GM12878 (cell line): ENCODE results near the gene TRIM9. TPM values are rescaled to one million over a fixed set of nuclear protein-coding genes. Genes with fewer than 3 reads are reported as not detected.

Source experiments
- ATAC-seq: fragments of 200-7000 bp; cut with Tn5 transposase; 3 replicates; pipeline ENCODE4 v1.9.1; 2020; ENCODE audit warnings: mild to moderate bottlenecking, moderate library complexity
- BruUV-seq: library from RNA; stranded (reverse); fragments of 400-500 nt; replicated peaks from 2 replicates; lab custom pipeline; 2021; lab: Mats Ljungman, UMichigan
- CTCF ChIA-PET: fragments of 300-600 bp; sonication (Branson Sonifier 250); formaldehyde crosslinking; extraction: SDS; loops from one replicate; lab custom pipeline; 2021; ENCODE audit warnings: inconsistent platforms; lab: Yijun Ruan, JAX
- POLR2A ChIA-PET: fragments of 350-600 bp; formaldehyde crosslinking; extraction: SDS; loops from one replicate; lab custom pipeline; 2021; ENCODE audit warnings: inconsistent platforms; lab: Charles Lee
- RAD21 ChIA-PET: fragments of 300-600 bp; sonication (Branson Sonifier 250); formaldehyde crosslinking; loops from one replicate; lab custom pipeline; 2023; ENCODE audit warnings: antibody characterized with exemption; ENCODE audit not compliant: unreplicated experiment; lab: Charles Lee
- SMC1A ChIA-PET: fragments of 300-600 bp; sonication (Branson Sonifier 250); formaldehyde crosslinking; loops from one replicate; lab custom pipeline; 2023; ENCODE audit not compliant: unreplicated experiment, uncharacterized antibody; lab: Charles Lee
- DNase-seq: peaks from one replicate; pipeline ENCODE4 v3.0.0-alpha.2; 2011; ENCODE audit warnings: low read depth, low spot score
- FAIRE-seq: peaks from 3 replicates; lab custom pipeline; 2011; peaks lifted over from hg19 to GRCh38; lab: Jason Lieb, UNC
- H2AFZ ChIP-seq: 2 replicates; pipeline ENCODE4 v1.6.0; 2011; ENCODE audit warnings: low read depth, low read length, control low read depth; ENCODE audit not compliant: control insufficient read depth
- H3K27ac ChIP-seq: 2 replicates; pipeline ENCODE4 v1.5.1; 2011; ENCODE audit warnings: control low read depth; ENCODE audit not compliant: control insufficient read depth, insufficient read depth
- H3K27me3 ChIP-seq, 2 experiments: replicated peaks in 1 of 2; 2 replicates each; pipeline versions ENCODE4 v1.6.0 to v1.6.1; 2011; ENCODE audit warnings: low read length in 1 of 2; ENCODE audit not compliant: control insufficient read depth in 2 of 2, insufficient read depth in 2 of 2
- H3K36me3 ChIP-seq, 2 experiments: 2 replicates each; pipeline ENCODE4 v1.5.1; 2011; ENCODE audit warnings: low read length in 1 of 2; ENCODE audit not compliant: control insufficient read depth in 2 of 2, insufficient read depth in 2 of 2
- H3K4me1 ChIP-seq: 2 replicates; pipeline ENCODE4 v1.6.1; 2011; ENCODE audit warnings: mild to moderate bottlenecking, low read length, moderate library complexity, mixed read lengths; ENCODE audit not compliant: control insufficient read depth, insufficient read depth
- H3K4me2 ChIP-seq: 2 replicates; pipeline ENCODE4 v1.6.0; 2011; ENCODE audit warnings: control low read depth; ENCODE audit not compliant: control insufficient read depth, insufficient read depth
- H3K4me3 ChIP-seq: fragments of 200-600 bp; sonication (generic); 2 replicates; pipeline ENCODE4 v1.5.1; 2016
- H3K79me2 ChIP-seq: 2 replicates; pipeline ENCODE4 v1.6.0; 2011; ENCODE audit warnings: low read length; ENCODE audit not compliant: control insufficient read depth, insufficient read depth
- H3K9ac ChIP-seq: 2 replicates; pipeline ENCODE4 v1.8.0; 2011; ENCODE audit warnings: low read length, control low read depth, mixed read lengths; ENCODE audit not compliant: control insufficient read depth, insufficient read depth
- H3K9me3 ChIP-seq: replicated peaks from 3 replicates; pipeline ENCODE4 v1.5.1; 2011; ENCODE audit warnings: mild to moderate bottlenecking, low read length; ENCODE audit not compliant: control insufficient read depth, insufficient read depth
- H4K20me1 ChIP-seq: 2 replicates; pipeline ENCODE4 v1.6.0; 2011; ENCODE audit not compliant: control insufficient read depth, insufficient read depth
- EGR1 ChIP-seq, 2 experiments: IDR thresholded peaks; 1 replicate in 1 of 2; 2 replicates in 1 of 2; pipeline ENCODE4 v1.6.1; 2011 to 2012; ENCODE audit warnings: low read depth in 2 of 2, low read length in 2 of 2, borderline replicate concordance in 1 of 2, mild to moderate bottlenecking in 1 of 2, moderate library complexity in 1 of 2
- ELK1 ChIP-seq: IDR thresholded peaks from 2 replicates; pipeline ENCODE4 v1.6.1; 2012; ENCODE audit warnings: low read depth, low read length, improper control_type of control experiment
- IRF5 ChIP-seq: fragments of 450-650 bp; IDR thresholded peaks from 2 replicates; pipeline ENCODE4 v1.6.1; 2017; ENCODE audit warnings: borderline replicate concordance
- JUND ChIP-seq: IDR thresholded peaks from 2 replicates; pipeline ENCODE4 v1.6.1; 2012; ENCODE audit warnings: low read depth, mild to moderate bottlenecking, low read length, improper control_type of control experiment, moderate library complexity
- NFYB ChIP-seq: IDR thresholded peaks from 2 replicates; pipeline ENCODE4 v1.6.1; 2011; ENCODE audit warnings: low read depth, mild to moderate bottlenecking, low read length, improper control_type of control experiment, moderate library complexity; ENCODE audit not compliant: insufficient read depth
- POLR2AphosphoS2 ChIP-seq: IDR thresholded peaks from 2 replicates; pipeline ENCODE4 v1.6.1; 2011; ENCODE audit warnings: low read depth, mild to moderate bottlenecking, low read length, improper control_type of control experiment, moderate library complexity
- RFX5 ChIP-seq: IDR thresholded peaks from 2 replicates; pipeline ENCODE4 v1.6.1; 2011; ENCODE audit warnings: low read depth, low read length, improper control_type of control experiment
- YY1 ChIP-seq: IDR thresholded peaks from 2 replicates; pipeline ENCODE4 v1.6.1; 2011; ENCODE audit warnings: low read depth, mild to moderate bottlenecking, low read length
- WGBS: methylation state at CpG from one replicate; pipeline ENCODE4 v1.1.6; 2016; ENCODE audit warnings: low lambda C conversion rate; ENCODE audit not compliant: insufficient replicate concordance, insufficient coverage; ENCODE audit errors: missing lambda C conversion rate; 5-methylcytosine and 5-hydroxymethylcytosine counted together
- in situ Hi-C: fragments of 300-500 bp; cut with MboI; formaldehyde crosslinking; loops from 9 replicates; pipeline ENCODE4 v1.14.3; 2018; ENCODE audit warnings: mixed read lengths
- intact Hi-C: fragments of 100-400 bp; cut with micrococcal nuclease; formaldehyde crosslinking; loops from one replicate; pipeline ENCODE4 v1.14.2; 2022; ENCODE audit not compliant: unreplicated experiment
- polyA plus RNA-seq, 11 experiments: library from polyadenylated mRNA; depleted of rRNA in 4 of 11; unstranded in 6 of 11; stranded (reverse) in 5 of 11; fragments of >200 nt; fragmentation: Nextera tagmentation in 4 of 11; fragmentation: Illumina TruSeq in 1 of 11; extraction: Ambion mirVana in 4 of 11; extraction: Trizol in 1 of 11; gene quantifications; 1 replicate in 1 of 11; 2 replicates in 10 of 11; pipeline versions ENCODE4 v1.2.1 to v1.2.3, GENCODE V29; 2011 to 2016; ENCODE audit warnings: inconsistent platforms in 2 of 11, missing spikeins in 2 of 11, low read depth in 1 of 11
- total RNA-seq, 4 experiments: library from RNA; depleted of rRNA in 3 of 4; stranded (reverse); fragments of >200 nt in 3 of 4; fragmentation: Illumina TruSeq in 1 of 4; extraction: Trizol in 1 of 4; gene quantifications; 2 replicates each; pipeline versions ENCODE4 v1.2.1 to v1.2.3, GENCODE V29; 2013 to 2021

TRIM9 gene
- total and polyA plus RNA-seq, 10 of the 15 experiments (the other 5 are each of a cell fraction or from before 2014, with no cell fraction given): 0.04 to 0.18 (median 0.11) TPM; not detected in 2

- TF ChIP-seq YY1 (no peak), EGR1 (IDR thresholded peaks at IDR 0.05; ENCODE audit: borderline replicate concordance in 1 of 2, low read depth in 2 of 2, low read length in 2 of 2) (no peak), IRF5 (no peak), RFX5 (no peak), NFYB (no peak), JUND (no peak), ELK1 (no peak)
Measured at GRCh38 chr14:50937800-50938199, 157.1 kb downstream of the TRIM9 start (continued).

DNA sequence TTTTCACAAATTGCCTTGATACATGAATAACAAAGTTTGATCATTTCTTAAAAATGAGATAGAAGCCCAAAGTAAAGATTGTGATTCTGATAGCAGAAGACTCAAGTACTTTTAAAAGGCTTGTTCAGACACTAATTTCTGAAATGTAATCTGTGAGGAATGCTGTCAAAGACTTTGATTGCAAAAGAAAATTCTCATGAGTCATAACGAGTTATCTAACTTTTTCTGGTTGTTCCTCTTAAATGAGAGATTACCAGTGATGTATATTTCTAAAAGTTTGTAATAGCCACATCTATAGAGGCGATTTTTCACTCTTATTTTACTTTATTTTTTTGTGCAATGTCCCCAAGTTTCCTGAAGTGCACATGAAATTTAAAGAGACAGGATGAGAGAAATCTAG is 157.6 kb downstream of the TRIM9 start:
- POLR2A ChIA-PET: no interaction called here
- FAIRE-seq (no peak), ATAC-seq (no peak), DNase-seq (no peak)
- SMC1A ChIA-PET: interaction anchor here (1.4 kb wide), 1 partner anchor 12 kb away, joined by 3 read pairs; no protein-coding TSS in a partner anchor
- no peaks in the 10 kb centered on the region for H3K9me3 ChIP-seq
- no peak overlapping the region for H3K27ac ChIP-seq
- H3K79me2 ChIP-seq: no peaks in the 10 kb centered on the region
- CTCF ChIA-PET: interaction anchor here (1.0 kb wide), 1 partner anchor 78 kb away, joined by 4 read pairs; no protein-coding TSS in a partner anchor
- TF ChIP-seq POLR2AphosphoS2: no peak
- no peak overlapping the region for H3K9ac ChIP-seq
- no TSS peak for BruUV-seq
- in situ Hi-C loops (no loop called here), intact Hi-C loops (no loop called here)
- H3K36me3 ChIP-seq: no peaks in the 10 kb centered on the region
- WGBS: 0% methylated on average over 2 of the region's 2 CpGs
- H3K4me2 ChIP-seq: no peak overlapping the region
- no peak overlapping the region for H2AFZ ChIP-seq
- no peaks in the 10 kb centered on the region for H3K4me1 ChIP-seq
- H4K20me1 ChIP-seq: no peaks in the 10 kb centered on the region
- H3K27me3 ChIP-seq: no peaks in the 10 kb centered on the region; a peak in 1 of 4 replicates
- no peak overlapping the region for H3K4me3 ChIP-seq
- RAD21 ChIA-PET: no interaction called here
